Neural progenitor cell (in vitro differentiated cells): Measurements from ENCODE around the gene MYO16. TPM values are rescaled to one million over a fixed set of nuclear protein-coding genes. Genes with fewer than 3 reads are reported as not detected.

Source experiments
- DNase-seq: peaks from one replicate; pipeline ENCODE4 v3.0.0-alpha.2; 2016; ENCODE audit warnings: low spot score
- H2AFZ ChIP-seq: fragments of 200-600 bp; sonication (generic); replicated peaks from 2 replicates; pipeline ENCODE4 v1.6.1; 2016; ENCODE audit warnings: antibody characterized with exemption
- H3F3A ChIP-seq: fragments of 200-600 bp; sonication (generic); 2 replicates; pipeline ENCODE4 v1.6.1; 2016; ENCODE audit warnings: antibody characterized with exemption, low read depth
- H3K27ac ChIP-seq: fragments of 200-600 bp; sonication (generic); 2 replicates; pipeline ENCODE4 v1.5.1; 2016; ENCODE audit warnings: mild to moderate bottlenecking
- H3K27me3 ChIP-seq: fragments of 200-600 bp; sonication (generic); 2 replicates; pipeline ENCODE4 v1.6.1; 2016; ENCODE audit warnings: mild to moderate bottlenecking, moderate library complexity
- H3K36me3 ChIP-seq: fragments of 200-600 bp; sonication (generic); 2 replicates; pipeline ENCODE4 v1.5.1; 2016
- H3K4me1 ChIP-seq: fragments of 200-600 bp; sonication (generic); 2 replicates; pipeline ENCODE4 v1.6.1; 2016; ENCODE audit warnings: mixed run types
- H3K4me2 ChIP-seq: fragments of 200-600 bp; sonication (generic); 2 replicates; pipeline ENCODE4 v1.6.1; 2016
- H3K4me3 ChIP-seq: fragments of 200-600 bp; sonication (generic); 2 replicates; pipeline ENCODE4 v1.5.1; 2016
- H3K79me2 ChIP-seq: fragments of 200-600 bp; sonication (generic); 2 replicates; pipeline ENCODE4 v1.6.1; 2016; ENCODE audit warnings: low read depth
- H3K9ac ChIP-seq: fragments of 200-600 bp; sonication (generic); 2 replicates; pipeline ENCODE4 v1.6.1; 2016
- H3K9me3 ChIP-seq: fragments of 200-600 bp; sonication (generic); 2 replicates; pipeline ENCODE4 v1.5.1; 2016; ENCODE audit warnings: low read depth
- H4K20me1 ChIP-seq: fragments of 200-600 bp; sonication (generic); 2 replicates; pipeline ENCODE4 v1.6.1; 2016; ENCODE audit warnings: low read depth
- H3K27ac Mint-ChIP-seq: 3 replicates; pipeline ENCODE4 v1.8.0; 2021; ENCODE audit warnings: mixed read lengths
- H3K27me3 Mint-ChIP-seq: 2 replicates; pipeline ENCODE4 v1.8.0; 2022; ENCODE audit warnings: low read depth, mild to moderate bottlenecking, inconsistent platforms, moderate library complexity, mixed read lengths; ENCODE audit not compliant: insufficient read depth
- H3K36me3 Mint-ChIP-seq: 3 replicates; pipeline ENCODE4 v1.8.0; 2021; ENCODE audit warnings: mixed read lengths
- H3K4me1 Mint-ChIP-seq: 3 replicates; pipeline ENCODE4 v1.8.0; 2021; ENCODE audit warnings: mixed read lengths
- H3K4me3 Mint-ChIP-seq: 3 replicates; pipeline ENCODE4 v1.8.0; 2021; ENCODE audit warnings: mild to moderate bottlenecking, moderate library complexity, mixed read lengths
- H3K9me3 Mint-ChIP-seq: 3 replicates; pipeline ENCODE4 v1.8.0; 2020; ENCODE audit warnings: mixed read lengths
- EZH2 ChIP-seq: fragments of 200-600 bp; sonication (generic); IDR thresholded peaks from 2 replicates; pipeline ENCODE4 v1.6.1; 2017; ENCODE audit warnings: antibody characterized with exemption, mild to moderate bottlenecking, moderate library complexity
- EZH2phosphoT487 ChIP-seq: fragments of 200-600 bp; sonication (generic); IDR thresholded peaks from 2 replicates; pipeline ENCODE4 v1.6.1; 2017; ENCODE audit warnings: antibody characterized with exemption
- total RNA-seq: library from RNA; depleted of rRNA; stranded (reverse); fragments of >200 nt; gene quantifications from 2 replicates; pipeline ENCODE4 v1.2.3, GENCODE V29; 2015; ENCODE audit warnings: low replicate concordance
- TF ChIP-seq, protein P1 (sequence below): fragments of 200-600 bp; sonication (generic); IDR thresholded peaks from 2 replicates; pipeline ENCODE4 v1.5.1; 2017; ENCODE audit warnings: antibody characterized with exemption, mild to moderate bottlenecking

The MYO16 gene
- total RNA-seq, 1 donor from 2014 or later = 0.41 TPM

DNA sequence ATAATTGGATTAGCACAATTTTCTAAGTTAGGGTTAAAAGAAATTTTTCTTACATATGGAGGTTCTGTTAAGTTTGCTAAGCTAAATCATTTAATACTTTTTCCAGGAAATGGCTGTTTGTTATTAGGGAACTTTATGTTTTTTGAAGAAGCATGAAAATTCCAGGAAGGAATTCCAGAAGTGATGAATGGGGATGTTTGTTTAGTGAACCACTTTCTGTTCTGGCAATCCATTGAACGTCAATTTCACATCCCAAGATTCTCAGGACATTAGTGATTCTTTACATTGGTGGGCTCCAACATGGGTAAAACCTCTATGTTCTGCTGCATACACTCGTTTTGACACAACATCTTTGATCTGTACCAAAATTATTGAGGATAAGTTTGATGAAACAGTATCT lies 622.5 kb downstream of the MYO16 start:
- Histone ChIP-seq H3K79me2 (no peaks in the 10 kb centered on the region), H3K27me3 (no peaks in the 10 kb centered on the region), H3K9ac (no peak overlapping the region), H3K27ac (no peak overlapping the region), H3K4me2 (no peak overlapping the region), H4K20me1 (no peaks in the 10 kb centered on the region), H3F3A (no peaks in the 10 kb centered on the region), H3K36me3 (no peaks in the 10 kb centered on the region), H3K4me1 (peaks cover 18% of the 10 kb centered on the region), H3K4me3 (no peak overlapping the region), H3K9me3 (no peaks in the 10 kb centered on the region), H2AFZ (no peak overlapping the region)
- Mint-ChIP-seq H3K27me3 (no peaks in the 10 kb centered on the region), H3K9me3 (peaks cover 11% of the 10 kb centered on the region), H3K4me3 (no peak overlapping the region), H3K4me1 (peaks cover 16% of the 10 kb centered on the region), H3K27ac (no peak overlapping the region), H3K36me3 (no peaks in the 10 kb centered on the region)
- DNase-seq = no peak
- TF ChIP-seq EZH2phosphoT487 (no peak), EZH2 (no peak)
- TF ChIP-seq, protein P1, sequence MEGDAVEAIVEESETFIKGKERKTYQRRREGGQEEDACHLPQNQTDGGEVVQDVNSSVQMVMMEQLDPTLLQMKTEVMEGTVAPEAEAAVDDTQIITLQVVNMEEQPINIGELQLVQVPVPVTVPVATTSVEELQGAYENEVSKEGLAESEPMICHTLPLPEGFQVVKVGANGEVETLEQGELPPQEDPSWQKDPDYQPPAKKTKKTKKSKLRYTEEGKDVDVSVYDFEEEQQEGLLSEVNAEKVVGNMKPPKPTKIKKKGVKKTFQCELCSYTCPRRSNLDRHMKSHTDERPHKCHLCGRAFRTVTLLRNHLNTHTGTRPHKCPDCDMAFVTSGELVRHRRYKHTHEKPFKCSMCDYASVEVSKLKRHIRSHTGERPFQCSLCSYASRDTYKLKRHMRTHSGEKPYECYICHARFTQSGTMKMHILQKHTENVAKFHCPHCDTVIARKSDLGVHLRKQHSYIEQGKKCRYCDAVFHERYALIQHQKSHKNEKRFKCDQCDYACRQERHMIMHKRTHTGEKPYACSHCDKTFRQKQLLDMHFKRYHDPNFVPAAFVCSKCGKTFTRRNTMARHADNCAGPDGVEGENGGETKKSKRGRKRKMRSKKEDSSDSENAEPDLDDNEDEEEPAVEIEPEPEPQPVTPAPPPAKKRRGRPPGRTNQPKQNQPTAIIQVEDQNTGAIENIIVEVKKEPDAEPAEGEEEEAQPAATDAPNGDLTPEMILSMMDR = no peak

DNA sequence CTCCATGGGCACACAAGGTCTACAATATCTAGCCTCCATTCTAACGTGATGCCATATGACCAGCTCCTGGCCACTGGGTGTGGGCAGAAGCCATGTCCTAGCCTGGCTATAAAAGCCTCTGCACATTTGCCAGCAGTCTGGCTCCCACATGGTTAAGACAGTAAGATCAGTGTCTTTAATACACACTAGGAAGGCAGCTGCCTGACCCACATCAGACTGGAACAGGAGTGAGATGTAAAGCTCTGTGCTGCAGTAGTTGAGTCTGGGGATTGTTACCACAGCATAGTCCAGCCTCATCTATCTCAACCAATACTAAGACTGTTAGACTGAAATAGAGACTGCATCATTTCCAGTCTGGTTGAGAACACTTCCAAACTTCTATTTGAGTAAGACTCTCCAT lies 623.9 kb downstream of the MYO16 start:
- TF ChIP-seq EZH2 (no peak), EZH2phosphoT487 (no peak)
- TF ChIP-seq, protein P1 = no peak
- H3K36me3 Mint-ChIP-seq = no peaks in the 10 kb centered on the region

DNA sequence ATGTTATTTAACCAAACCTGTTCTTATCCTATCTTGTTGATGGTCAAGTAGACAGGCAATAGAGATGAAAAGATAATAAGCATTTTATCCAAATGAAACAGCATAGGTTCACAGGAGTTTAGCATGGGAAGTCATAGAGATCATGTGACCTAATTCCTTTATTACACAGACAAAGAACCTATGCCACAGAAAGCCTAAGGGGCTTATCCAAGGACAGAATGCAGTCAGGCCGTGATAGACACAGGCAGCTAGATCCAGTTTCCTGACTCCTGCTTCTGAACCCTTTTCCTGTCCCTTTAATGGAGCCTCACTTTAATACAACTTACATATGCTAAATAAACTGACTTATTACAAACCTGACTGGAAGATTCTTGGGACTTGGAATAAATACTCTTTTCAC lies 624.9 kb downstream of the MYO16 start:
- no peaks in the 10 kb centered on the region for H3K9me3 ChIP-seq
- H3K36me3 Mint-ChIP-seq = no peaks in the 10 kb centered on the region
- H4K20me1 ChIP-seq = no peaks in the 10 kb centered on the region
- peaks cover 14% of the 10 kb centered on the region for H3K9me3 Mint-ChIP-seq
- peak; percentile 59 for DNase-seq
- H2AFZ ChIP-seq = peak overlapping the region; percentile 7
- H3K27me3 Mint-ChIP-seq = peaks cover 2% of the 10 kb centered on the region
- no peaks in the 10 kb centered on the region for H3F3A ChIP-seq
- no peak overlapping the region for H3K9ac ChIP-seq
- no peak overlapping the region for H3K4me3 ChIP-seq
- no peaks in the 10 kb centered on the region for H3K27me3 ChIP-seq
- H3K4me3 Mint-ChIP-seq = no peak overlapping the region
- H3K4me1 Mint-ChIP-seq = peaks cover 19% of the 10 kb centered on the region
- H3K4me1 ChIP-seq = peaks cover 18% of the 10 kb centered on the region
- H3K27ac ChIP-seq = no peak overlapping the region
- H3K27ac Mint-ChIP-seq = no peak overlapping the region
- no peaks in the 10 kb centered on the region for H3K36me3 ChIP-seq
- H3K79me2 ChIP-seq = no peaks in the 10 kb centered on the region
- TF ChIP-seq EZH2phosphoT487 = no peak
- H3K4me2 ChIP-seq = no peak overlapping the region

More for the DNA sequence above, 623.9 kb downstream of the MYO16 start:
- H3K9me3 Mint-ChIP-seq = peaks cover 10% of the 10 kb centered on the region
- Histone ChIP-seq H3K9ac (no peak overlapping the region), H3K4me3 (no peak overlapping the region), H4K20me1 (no peaks in the 10 kb centered on the region), H3K27me3 (no peaks in the 10 kb centered on the region), H3K79me2 (no peaks in the 10 kb centered on the region), H3K4me1 (peaks cover 18% of the 10 kb centered on the region), H2AFZ (no peak overlapping the region), H3F3A (no peaks in the 10 kb centered on the region), H3K9me3 (no peaks in the 10 kb centered on the region), H3K27ac (no peak overlapping the region), H3K36me3 (no peaks in the 10 kb centered on the region), H3K4me2 (no peak overlapping the region)
- peaks cover 19% of the 10 kb centered on the region for H3K4me1 Mint-ChIP-seq
- no peak overlapping the region for H3K27ac Mint-ChIP-seq
- no peak overlapping the region for H3K4me3 Mint-ChIP-seq
- peaks cover 2% of the 10 kb centered on the region for H3K27me3 Mint-ChIP-seq
- DNase-seq = no peak

DNA sequence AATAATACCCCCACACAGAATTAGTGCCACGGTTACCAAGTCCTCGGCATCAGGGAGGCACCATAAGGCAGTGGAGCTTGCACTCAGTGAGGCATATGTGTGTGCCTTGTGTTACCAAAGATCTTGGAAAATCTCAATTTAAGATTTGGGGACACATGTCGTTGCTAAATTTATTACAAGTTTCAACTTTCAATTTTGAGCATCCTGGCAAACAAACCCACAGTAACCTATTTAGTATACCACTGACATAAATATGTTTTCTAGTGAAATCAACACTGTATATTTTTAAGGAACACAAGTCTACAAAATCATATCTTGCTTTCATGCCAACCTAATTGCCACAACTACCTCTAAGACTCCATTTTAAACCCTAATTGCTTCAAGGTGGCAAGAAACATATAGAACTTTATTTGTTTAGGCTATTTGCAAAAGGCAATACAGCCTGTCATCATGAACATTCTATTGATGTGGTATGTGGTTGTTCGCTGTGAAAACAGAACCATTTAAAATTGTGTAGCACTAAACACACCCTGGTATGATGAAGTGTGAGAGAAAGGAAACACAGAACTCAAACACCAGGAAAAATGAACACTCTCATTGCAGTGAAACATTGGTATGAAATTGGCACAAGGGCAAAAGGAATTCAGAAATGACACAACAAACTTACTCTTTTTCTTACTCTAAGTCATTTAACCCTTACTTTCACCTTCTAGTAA lies 625.9 kb downstream of the MYO16 start:
- Histone ChIP-seq H3K9me3 (no peaks in the 10 kb centered on the region), H3K4me1 (peaks cover 18% of the 10 kb centered on the region), H4K20me1 (no peaks in the 10 kb centered on the region), H3F3A (no peaks in the 10 kb centered on the region), H3K79me2 (no peaks in the 10 kb centered on the region), H3K27ac (no peak overlapping the region), H3K27me3 (no peaks in the 10 kb centered on the region), H3K9ac (no peak overlapping the region), H3K4me2 (no peak overlapping the region), H3K36me3 (no peaks in the 10 kb centered on the region), H3K4me3 (no peak overlapping the region), H2AFZ (no peak overlapping the region)
- Mint-ChIP-seq H3K9me3 (peaks cover 14% of the 10 kb centered on the region), H3K27me3 (peaks cover 2% of the 10 kb centered on the region), H3K36me3 (no peaks in the 10 kb centered on the region), H3K27ac (no peak overlapping the region), H3K4me3 (no peak overlapping the region), H3K4me1 (peaks cover 19% of the 10 kb centered on the region)
- no peak for DNase-seq
- TF ChIP-seq EZH2phosphoT487 (no peak), EZH2 (no peak)
- TF ChIP-seq, protein P1 = no peak
